ENCODE data around the gene PGR. TPM values are rescaled to one million over a fixed set of nuclear protein-coding genes. Genes with fewer than 3 reads are reported as not detected.

The PGR gene
- total RNA-seq, 6 experiments from 2014 or later: 0.11 to 0.74 (median 0.28) TPM

- TF ChIP-seq POLR2A (IDR thresholded peaks at IDR 0.05): no peak
- no peak for TF ChIP-seq CTCF (IDR thresholded peaks at IDR 0.05)
- DNase-seq: no peak
- H3K9me3 ChIP-seq: no peaks in the 10 kb centered on the region
- no peak for ATAC-seq
- H3K4me3 ChIP-seq: no peak overlapping the region
- H3K36me3 ChIP-seq: no peaks in the 10 kb centered on the region
- 81% methylated on average over 3 of the region's 3 CpGs for WGBS (ENCODE audit: insufficient coverage, low coverage, low lambda C conversion rate, missing lambda C conversion rate)
- no peaks in the 10 kb centered on the region for H3K4me1 ChIP-seq
- no peaks in the 10 kb centered on the region for H3K27me3 ChIP-seq
- H3K27ac ChIP-seq: no peak overlapping the region
- intact Hi-C loops (cut with DNase I): no loop called here
Observed at GRCh38 chr11:100984668-100985067, 144.9 kb downstream of the PGR start.

GRCh38 chr11:100981196-100981824 is 148.3 kb downstream of the PGR start:
- ATAC-seq: no peak
- Histone ChIP-seq H3K27me3 (no peaks in the 10 kb centered on the region), H3K4me3 (no peak overlapping the region), H3K36me3 (peaks cover 0 to 10% (median 1%) of the 10 kb centered on the region in 4 donors), H3K27ac (no peak overlapping the region), H3K9me3 (no peaks in the 10 kb centered on the region), H3K4me1 (no peaks in the 10 kb centered on the region)
- TF ChIP-seq CTCF (IDR thresholded peaks at IDR 0.05): no peak
- DNase-seq: no peak
- WGBS (ENCODE audit: insufficient coverage, low coverage, low lambda C conversion rate, missing lambda C conversion rate): 55% methylated on average over 1 of the region's 1 CpG
- intact Hi-C loops (cut with DNase I): no loop called here

- Histone ChIP-seq H3K27me3 (no peaks in the 10 kb centered on the region), H3K4me1 (no peaks in the 10 kb centered on the region), H3K36me3 (peaks cover 0 to 18% (median 4%) of the 10 kb centered on the region in 4 donors), H3K9me3 (no peaks in the 10 kb centered on the region), H3K4me3 (no peak overlapping the region), H3K27ac (no peak overlapping the region)
- no peak for DNase-seq
- 86% methylated on average over 3 of the region's 3 CpGs for WGBS (ENCODE audit: insufficient coverage, low coverage, low lambda C conversion rate, missing lambda C conversion rate)
- intact Hi-C loops (cut with DNase I): no loop called here
- ATAC-seq: peak in 2 of 4 donors; percentile 23 to 52
- TF ChIP-seq CTCF (IDR thresholded peaks at IDR 0.05) (peak in 3 of 4 donors; percentile 28 to 35 (median 31)), POLR2A (IDR thresholded peaks at IDR 0.05) (no peak)
Observed at GRCh38 chr11:100980156-100980555, 149.5 kb downstream of the PGR start.
